EH (cell line): ENCODE data around the gene ELOVL4.

Experiments used
- DNase-seq: peaks from one replicate; pipeline ENCODE4 v3.0.0-alpha.2; 2015; ENCODE audit warnings: low read depth

ELOVL4 gene

DNA sequence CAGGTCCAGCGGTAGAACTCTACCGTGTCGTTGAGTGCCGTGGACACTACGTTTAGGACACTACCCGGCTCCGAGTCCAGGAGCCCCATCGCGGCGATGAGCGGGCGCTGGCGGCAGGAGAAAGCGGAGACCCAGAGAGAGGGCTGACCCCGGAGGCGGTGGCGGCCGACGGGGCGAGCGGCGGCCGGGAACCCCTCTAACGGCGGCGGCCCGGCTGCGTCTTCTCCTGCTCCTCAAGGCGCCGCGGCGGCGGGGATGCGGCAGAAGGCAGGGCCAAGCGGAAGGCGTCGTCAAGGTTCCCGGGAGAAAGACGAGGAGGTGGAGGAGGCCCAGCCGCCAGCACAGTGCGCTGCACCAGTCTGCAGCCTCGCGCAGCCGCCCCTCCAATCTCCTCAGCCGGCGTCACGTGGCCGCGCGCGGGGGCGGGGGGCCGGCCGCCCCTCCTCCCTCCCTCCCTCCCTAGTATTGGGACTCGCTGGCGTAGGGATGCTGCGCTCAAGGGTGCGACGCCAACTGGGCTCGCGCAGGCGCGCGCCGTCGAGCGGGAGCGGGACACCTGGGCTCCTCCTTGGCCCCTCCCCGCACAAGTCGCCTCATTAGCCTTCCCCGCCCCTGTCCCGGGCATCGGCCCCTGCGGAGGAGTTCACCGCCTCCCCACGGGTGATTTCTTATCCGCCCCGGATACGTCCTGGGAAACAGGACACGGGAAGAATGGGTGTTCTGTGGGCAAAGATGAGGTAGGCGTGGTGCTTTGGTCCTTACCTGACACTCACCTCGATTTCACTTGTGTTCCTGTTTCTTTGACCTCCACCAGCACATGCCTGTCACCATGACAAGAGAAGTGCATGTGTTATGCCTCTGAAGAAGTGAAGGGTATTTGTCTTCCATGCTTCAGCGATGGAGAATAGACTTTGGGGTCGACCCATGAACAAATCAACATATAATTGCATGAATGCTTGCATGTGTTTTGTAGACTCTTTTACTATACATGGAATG is at the start of gene ELOVL4:
Gene ELOVL4, minus strand, starts transcription at position 363 of the 996 bp plus-strand sequence. Its CDS starts 274 bp downstream, at position 89.
- peak; percentile 84 for DNase-seq

DNA sequence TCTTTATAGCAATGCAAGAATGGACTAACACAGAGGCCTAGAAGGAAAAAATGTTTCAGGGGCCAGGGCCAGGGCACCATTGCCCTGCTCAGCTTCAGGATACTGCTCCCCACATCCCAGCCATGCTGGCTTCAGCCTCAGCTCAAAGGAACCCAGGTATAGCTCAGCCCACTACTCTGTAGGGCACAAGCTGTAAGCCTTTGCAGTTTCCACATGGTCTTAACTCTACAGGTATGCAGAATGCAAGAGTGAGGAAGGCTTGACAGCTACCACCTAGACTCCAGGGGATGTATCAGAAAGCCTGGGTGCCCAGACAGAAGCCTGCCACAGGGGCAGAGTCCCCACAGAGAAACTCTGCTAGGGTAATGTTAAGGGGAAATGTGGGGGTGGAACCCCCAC is 46.6 kb upstream of the ELOVL4 start:
- no peak for DNase-seq

DNA sequence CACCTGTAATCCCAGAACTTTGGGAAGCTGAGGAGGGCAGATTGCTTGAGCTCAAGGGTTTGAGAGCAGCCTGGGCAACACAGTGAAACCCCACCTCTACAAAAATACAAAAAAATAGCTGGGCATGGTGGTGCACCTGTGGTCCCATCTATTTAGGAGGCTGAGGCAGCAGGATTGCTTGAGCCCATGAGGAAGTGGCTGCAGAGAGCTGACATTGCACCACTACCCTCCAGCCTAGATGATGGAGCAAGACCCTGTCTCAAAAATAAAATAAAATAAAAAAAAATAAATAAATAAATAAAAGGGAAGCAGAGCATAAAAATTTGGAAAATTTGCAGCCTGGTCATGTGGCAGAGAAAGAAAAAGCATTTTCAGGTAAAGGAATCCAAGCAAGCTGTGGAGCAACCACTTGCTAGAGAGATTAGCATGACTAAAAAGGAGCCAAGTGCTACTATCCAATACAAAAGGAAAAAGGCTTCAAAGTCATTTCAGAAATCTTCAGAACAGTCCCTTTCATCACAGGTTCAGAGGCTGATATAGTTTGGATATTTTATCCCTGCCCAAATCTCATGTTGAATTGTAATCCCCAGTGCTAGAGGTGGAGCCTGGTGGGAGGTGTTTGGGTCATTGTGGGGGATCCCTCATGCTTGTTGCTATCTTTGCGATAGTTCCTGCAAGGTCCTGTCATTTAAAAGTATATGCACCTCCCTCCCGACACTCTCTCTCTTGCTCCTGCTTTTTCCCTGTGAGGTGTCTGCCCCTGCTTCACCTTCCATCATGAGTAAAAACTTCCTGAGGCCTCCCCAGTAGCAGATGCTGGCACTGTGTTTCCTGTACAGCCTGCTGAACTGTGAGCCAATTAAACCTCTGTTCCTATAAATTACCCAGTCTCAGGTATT is 45.9 kb upstream of the ELOVL4 start:
- DNase-seq = no peak

DNA sequence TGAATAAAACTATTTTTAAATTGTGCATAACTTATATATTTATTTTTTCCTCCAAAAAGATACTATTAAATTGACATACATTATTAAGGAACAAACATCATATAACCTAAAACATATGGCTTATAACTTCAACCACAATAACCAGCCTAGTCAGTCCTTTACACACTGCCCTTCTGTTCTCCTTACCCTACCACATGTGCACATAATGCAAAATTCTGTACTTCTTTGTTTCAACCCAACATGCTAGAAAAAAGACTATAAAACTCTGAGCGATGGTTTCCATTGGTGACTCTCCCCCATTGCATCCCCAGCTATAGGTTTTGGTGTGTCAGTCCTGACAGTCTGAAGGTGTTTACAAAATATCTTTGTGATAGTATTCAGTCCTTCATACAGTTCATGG is 42.3 kb upstream of the ELOVL4 start:
- DNase-seq = no peak

DNA sequence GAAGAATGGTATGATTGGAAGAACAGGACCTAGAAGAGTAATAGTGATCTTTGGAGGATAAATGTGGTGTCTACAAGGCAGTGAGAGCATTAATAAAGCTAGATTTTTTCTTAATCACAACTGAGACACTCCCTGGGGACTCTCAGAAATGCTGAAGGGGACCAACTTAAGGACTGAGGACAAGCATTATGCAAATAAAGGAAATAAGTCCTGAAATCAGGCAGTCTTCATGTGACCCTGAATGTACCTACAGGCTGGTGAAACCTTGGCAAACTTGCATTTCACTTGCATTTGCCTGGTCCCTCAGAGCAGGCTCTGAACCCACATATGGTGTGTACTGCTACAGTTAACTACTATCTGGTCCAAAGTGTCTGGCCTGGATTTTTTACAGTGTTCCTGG is 37.8 kb upstream of the ELOVL4 start:
- no peak for DNase-seq

DNA sequence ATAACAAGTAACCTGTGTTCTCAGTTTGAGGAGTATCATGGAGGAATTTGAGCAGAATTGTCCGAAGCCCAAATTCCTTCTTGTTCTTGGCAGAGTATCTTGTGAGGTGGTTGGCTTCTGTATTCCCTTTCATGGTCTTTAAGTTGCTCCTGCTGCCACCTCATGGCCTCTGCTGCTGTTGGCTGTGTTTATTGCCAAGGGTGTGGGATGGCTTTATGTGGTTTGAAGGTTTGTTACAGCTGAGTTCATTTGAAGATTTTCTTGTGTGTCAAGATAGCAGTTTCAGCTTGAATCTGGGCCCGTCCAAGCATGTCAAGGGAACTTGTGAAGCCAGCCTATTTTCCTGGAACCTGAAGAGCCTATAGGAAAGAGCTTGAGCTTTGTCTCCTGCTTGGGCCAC is 36.9 kb upstream of the ELOVL4 start:
- peak; percentile 3 for DNase-seq

DNA sequence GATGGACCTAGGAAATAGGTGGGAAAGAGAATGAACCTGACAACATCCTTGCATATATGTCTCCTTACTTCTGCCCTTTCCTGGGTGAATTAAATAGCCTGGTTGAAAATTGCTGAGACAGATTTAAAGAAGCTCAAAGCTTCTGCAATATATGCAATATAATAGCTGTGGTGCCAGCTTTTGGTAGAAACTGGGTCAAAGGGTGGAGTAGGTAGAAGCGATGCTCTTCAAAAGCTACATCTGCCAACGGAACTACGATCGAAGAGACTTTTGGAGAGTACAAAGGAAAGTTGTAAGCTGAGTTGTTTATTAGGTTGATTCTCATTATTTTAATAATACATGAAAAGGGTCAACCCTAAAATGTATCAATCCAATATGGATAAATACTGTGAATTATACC is 34.3 kb upstream of the ELOVL4 start:
- DNase-seq = no peak

DNA sequence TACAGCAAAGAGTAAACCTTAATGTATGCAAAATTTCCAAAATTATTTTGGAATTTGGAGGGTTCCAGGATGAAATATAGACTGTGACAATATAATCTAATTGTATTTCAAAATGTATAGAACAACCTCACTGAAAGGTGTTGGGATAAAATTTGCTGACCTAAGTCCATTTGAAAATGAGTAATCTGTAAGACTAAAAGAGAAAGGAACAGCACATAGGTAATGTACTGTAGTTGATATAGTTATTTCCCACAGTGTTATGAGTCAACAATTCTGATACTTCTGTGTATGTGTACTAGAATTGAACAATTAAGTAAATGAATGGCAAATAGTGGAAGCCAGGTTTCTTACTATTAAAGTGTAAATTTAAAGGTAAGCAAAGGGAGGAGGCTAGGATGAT is 23.8 kb upstream of the ELOVL4 start:
- no peak for DNase-seq

DNA sequence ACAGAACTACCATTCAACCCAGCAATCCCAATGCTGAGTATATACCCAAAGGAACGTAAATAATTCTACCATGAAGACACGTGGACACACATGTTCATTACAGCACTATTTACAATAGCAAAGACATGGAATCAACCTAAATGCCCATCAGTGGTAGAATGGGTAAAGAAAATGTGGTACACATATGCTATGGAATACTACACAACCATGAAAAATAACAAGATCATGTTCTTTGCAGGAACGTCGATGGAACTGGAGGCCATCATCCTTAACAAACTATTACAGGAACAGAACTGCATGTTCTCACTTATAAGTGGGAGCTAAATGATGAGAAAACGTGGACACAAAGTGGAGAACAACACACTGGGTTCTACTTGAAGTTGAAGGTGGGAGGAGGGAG is 22.4 kb upstream of the ELOVL4 start:
- no peak for DNase-seq

DNA sequence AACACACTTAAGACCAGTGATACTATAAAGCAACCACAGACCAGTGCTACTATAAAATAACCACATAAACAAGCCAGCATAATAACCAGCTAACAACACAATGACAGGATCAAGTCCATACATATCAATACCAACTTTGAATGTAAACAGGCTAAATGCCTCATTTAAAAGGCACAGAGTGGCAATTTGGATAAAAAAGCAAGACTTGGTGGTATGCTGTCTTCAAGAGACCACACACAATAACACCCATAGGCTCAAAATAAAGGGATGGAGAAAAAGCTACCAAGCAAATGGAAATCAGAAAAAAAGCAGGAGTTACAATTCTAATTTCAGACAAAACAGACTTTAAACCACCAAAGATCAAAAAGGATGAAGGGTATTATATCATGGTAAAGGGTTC is 19.8 kb upstream of the ELOVL4 start:
- DNase-seq = no peak

DNA sequence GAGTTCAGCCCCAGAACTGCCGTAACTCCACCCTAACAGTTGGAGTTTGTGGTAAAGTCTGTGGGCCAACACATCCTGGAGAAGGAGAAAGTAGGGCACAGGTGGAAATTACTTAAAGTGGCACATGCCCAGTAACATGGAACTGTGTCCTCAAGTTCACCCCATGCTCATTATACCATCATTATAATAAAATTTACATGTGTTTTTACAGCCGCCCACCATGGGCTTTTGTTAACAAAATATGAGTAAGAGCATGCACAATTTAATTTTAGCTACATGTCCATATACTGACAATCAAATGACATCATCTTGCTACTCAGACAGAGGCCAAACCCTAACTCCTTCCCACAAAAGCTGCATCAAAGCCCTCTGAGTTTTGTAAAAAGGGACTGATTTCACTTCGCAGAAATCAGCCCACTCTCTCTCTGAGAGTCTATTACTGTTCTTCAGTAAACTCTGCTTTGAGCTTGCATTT is 17.3 kb upstream of the ELOVL4 start:
- no peak for DNase-seq

DNA sequence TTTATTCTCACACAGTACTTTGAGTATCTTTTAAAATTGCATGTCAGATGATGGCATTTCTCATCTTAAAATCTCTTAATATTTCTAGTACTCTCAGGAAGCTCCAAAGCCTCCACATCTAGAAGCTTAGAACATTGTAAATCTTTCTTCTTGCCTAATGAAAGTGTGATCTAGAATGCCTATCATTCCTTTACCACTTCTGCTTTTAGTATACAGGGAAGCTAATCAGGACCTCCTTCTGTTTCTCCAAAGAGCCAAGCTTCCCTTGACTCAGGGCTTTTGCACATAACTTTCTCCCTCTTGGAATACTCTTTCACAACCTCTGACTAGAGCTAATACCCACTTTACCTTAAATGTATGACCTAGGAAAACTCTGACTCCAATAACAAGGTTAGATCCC is 7.5 kb upstream of the ELOVL4 start:
- no peak for DNase-seq

DNA sequence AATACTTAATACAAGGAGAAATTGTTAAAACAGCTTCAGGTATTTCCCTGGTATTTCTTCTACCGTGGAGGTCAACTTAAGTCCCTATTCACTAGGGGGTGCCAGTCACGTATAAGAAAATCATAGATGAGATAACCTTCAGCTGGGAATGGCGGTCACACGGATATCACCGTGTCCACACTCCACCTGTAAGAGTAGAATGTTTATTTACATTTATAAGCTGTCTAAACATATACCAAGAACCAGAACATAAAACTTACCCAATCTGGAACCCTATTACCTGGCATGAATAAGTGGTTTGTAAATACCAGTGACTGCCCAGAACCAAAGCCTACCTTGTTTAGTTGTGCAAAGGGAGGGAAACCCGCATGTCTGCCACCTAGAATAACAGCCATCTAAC is 1.9 kb upstream of the ELOVL4 start:
- peak; percentile 69 for DNase-seq

DNA sequence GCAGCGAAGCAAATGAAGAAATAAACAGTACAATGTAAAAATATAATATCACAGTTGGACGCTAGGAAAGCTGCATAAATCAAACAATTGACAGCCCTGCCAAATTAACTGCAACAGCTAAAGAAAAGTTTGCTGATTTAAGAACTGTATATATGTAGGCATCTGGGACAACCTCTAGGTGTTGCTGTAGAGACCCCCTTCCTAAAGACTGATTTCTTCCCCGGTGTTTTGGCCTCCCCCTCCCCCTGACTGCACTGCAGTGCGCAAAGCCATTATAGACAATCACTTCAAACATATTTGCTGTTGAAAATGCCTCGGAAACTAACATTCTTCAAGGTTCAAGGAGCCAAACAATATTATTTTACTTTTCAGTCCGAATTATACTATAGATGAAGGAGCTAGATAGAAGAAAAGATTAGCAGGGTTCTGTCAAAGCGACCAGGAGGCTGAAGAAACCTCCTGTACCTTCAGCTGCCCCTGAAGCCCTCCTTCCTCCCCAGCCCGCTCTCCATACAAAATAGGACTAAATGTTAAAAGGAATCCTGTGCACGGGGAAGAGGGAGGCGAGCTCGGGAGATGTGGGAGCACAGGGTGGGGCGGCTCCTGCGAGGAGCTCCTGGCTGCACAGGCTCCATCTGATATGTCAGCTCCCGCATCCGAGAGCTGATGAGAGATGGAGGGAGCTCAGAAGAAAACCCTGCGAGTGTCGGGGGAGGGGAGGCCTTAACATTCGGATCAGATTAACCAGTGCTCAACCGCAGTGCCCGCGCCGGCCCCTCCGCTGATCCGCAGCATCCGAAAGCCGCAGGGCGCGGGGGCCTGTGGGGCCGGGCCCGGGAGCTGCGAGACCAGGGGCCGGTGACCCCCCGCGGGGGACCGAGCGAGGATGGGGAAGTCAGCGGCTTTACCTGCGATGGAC is 822 bp downstream of the ELOVL4 start:
- DNase-seq = peak; percentile 47

DNA sequence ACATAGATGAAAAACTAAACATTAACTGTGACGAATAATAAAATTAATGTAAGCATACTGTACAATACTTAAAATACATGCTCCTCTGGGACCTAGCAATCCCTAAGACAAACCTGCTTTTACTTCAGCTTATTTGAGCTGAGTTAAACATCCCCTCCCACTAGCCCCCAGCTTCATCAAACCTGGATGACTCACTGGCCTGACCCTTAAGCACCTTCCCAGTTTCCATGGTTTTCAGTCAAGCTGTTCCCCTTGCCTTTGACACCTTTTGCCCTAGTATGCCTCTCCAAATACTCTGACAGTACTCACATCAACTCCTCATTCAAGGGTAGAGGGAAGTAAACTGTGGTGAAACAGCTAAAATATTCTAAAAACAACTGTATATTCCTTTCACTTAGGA is 4.2 kb downstream of the ELOVL4 start:
- DNase-seq = no peak

DNA sequence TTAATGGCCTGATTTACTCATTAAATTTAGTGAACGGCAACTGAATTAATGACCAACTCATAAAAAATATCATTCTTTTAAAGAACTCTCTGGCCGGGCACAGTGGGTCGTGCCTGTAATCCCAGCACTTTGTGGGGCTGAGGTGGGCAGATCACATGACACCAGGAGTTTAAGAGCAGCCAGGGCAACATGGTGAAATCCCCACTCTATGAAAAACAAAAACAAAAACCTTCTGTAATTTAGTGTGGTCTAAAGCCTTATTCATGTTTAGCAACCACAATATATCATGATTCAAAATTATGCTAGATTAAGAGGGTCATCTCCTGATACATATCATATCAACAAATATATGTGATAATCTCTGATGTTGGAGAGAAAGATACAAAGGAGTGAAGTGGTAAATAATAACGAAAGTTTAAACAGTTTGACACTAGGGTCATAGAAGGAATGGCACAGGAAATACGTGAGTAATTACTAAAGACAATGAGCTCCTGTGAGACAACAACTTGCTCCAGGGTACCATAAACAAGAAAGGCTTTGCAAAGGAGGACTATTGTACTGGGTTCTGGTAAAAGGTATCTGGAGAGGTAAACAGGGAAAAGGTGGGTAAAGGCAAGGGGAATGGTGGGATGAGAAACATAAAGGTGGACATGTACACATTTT is 5.7 kb downstream of the ELOVL4 start:
- no peak for DNase-seq

DNA sequence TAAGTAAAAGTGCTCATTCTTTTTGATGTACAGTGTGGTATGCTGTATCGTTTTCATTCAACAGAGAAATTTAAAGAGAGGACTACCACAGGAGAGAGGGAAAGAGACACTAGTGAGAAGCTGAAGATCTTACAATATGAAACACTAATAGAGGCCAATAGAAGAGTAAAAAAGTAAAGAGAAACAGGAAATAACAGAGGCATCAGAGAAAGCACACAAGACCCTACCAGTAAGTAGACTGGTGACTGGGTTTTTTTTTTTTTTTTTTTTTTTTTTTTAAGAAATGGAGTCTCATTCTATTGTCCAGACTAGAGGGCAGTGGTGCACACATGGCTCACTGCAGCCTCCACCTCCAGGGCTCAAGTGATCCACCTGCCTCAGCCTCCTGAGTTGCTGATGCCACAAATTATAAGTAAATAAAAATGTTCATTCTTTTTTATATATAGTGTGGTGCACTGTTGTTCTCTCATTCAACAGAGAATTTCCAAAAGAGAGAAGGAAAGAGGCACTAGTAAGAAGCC is 18.8 kb downstream of the ELOVL4 start:
- no peak for DNase-seq

DNA sequence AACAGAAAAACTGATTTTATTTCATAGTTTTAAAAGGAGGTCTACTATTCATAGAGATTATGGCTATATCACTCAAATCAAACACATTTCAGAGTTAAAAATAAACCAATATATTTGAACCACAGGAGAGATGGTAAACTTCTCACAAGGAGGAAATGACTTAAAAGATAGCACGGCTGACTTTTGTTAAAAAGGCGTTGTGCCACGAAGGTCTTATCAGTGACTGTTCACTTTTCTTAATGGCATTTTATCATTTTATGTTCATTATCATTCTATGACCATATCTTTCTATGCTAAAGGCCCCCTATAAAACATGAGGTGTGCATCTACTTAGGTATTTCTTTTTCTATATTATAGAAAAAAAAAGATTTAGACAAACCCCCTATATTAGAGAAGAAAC is 19.6 kb downstream of the ELOVL4 start:
- no peak for DNase-seq

DNA sequence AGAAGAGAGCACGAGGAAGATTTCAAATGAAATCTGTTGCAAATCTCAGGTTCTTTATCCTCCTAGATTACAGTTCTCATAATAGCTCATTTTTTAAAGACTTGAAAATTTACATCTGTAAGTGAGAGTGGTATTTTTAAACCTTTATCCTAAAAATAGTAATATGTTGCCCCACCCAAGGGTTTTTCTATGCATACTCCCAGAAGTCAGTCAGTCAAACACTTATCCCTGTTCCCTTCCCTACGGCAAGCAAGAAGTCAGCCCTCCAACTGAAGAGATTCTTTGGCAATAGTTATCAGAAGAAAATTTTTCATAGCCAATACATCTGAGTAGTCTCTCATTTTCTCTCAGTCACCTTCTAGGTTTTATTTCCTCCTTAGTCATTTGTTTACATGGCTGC is 24.1 kb downstream of the ELOVL4 start:
- no peak for DNase-seq

DNA sequence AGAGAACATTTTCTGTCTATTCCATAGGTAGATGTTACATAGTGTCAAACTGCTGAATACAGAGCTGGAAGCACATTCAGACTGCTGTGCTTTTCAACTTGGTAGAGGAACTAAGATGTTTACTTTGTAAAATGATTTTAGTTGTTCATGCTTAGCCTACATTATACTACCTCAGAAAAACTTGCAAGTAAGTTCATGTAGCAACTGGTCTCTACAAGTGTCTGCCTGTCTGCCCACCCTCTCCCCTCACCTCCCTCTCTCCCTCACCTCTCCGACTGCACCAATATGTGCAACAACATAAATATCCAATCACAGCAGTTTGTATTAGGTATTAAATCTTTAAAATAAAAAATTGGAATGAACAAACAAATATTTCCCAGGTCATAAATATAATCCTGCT is 25.3 kb downstream of the ELOVL4 start:
- no peak for DNase-seq

DNA sequence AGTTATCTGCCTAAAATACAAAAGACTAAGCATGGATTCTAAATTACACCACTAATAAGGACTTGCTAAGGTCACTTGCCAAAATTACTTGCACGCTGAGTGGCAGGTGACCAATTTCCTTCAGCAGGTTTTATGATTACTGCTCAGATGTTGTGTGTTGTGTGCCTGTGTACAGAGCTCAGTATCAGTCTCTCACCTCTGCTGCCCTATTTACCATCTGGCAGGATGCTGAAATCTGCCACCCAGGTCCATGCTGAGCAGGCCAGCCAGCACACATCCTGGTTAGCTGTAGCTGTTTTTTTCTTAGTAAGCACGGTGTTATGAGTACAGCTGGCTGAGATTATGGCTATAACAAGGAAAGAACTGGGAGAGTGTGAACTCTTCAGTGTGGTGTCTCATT is 34.0 kb downstream of the ELOVL4 start:
- no peak for DNase-seq
